Transverse colon (tissue), 4 donors: ENCODE results near the gene GABRB3.

Experiments
- POLR2AphosphoS5 ChIP-seq, 3 donors: sonication (generic); formaldehyde crosslinking; IDR thresholded peaks; one replicate each; pipeline ENCODE4 v1.6.1; 2016; ENCODE audit warnings: antibody characterized with exemption in 3 of 3
- TF ChIP-seq, protein P1 (sequence below), 5 experiments: fragments of 200-600 bp in 3 of 5; fragments of 450-650 bp in 2 of 5; sonication (generic) in 3 of 5; IDR thresholded peaks; 1 replicate in 2 of 5; 2 replicates in 3 of 5; pipeline ENCODE4 v1.5.1; 2016 to 2017; ENCODE audit warnings: antibody characterized with exemption in 5 of 5, inconsistent platforms in 3 of 5, mild to moderate bottlenecking in 2 of 5, moderate library complexity in 1 of 5

DNA sequence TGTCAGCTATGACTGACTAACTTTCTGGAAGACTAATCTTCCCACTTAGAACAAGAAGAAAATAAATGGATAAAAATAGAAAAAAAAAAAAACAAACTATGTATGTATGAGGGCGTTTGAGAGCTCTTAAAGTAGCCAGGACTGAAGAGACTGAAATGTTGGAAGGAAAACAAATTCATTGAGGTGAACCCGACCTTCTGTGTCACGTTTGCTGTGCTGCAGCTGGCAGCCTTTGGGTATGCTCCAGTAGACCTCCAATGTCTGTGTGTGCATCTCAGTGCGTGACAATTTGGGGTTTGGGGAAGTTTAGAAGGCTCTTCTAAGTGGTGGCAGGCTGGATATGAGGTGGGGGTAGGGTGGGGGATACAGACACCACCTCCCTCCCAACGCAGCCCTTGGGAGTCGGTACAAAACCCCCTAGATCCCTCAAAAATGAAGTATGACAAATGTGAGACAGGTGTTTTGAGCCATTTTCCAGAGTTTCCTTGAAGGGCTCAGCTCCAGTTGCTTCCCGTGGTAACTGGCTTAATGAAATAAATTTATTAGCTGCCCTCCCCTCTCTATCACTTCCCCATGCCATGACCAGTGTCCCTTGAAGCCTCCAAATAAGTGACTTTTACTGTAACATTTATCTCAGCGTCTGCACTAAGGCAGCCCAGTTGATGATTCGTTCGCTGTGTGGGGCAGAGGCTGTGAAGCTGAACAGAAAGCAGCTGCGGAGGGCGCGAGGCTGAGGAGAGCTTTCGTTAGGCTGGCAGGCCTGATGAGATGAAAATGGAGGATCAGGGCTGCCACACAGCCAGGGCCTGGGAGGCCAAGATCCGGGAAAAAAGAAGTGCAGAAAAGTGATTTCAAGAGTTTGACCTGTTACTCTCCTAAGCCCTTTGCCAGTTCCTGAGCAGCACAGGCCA lies 34.9 kb upstream of the GABRB3 start:
- TF ChIP-seq, protein P1, sequence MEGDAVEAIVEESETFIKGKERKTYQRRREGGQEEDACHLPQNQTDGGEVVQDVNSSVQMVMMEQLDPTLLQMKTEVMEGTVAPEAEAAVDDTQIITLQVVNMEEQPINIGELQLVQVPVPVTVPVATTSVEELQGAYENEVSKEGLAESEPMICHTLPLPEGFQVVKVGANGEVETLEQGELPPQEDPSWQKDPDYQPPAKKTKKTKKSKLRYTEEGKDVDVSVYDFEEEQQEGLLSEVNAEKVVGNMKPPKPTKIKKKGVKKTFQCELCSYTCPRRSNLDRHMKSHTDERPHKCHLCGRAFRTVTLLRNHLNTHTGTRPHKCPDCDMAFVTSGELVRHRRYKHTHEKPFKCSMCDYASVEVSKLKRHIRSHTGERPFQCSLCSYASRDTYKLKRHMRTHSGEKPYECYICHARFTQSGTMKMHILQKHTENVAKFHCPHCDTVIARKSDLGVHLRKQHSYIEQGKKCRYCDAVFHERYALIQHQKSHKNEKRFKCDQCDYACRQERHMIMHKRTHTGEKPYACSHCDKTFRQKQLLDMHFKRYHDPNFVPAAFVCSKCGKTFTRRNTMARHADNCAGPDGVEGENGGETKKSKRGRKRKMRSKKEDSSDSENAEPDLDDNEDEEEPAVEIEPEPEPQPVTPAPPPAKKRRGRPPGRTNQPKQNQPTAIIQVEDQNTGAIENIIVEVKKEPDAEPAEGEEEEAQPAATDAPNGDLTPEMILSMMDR (IDR thresholded peaks at IDR 0.05): no peak
- TF ChIP-seq POLR2AphosphoS5 (IDR thresholded peaks at IDR 0.05): no peak
